HCT116 (cell line): ENCODE results near the gene UNKL. TPM values are rescaled to one million over a fixed set of nuclear protein-coding genes. Genes with fewer than 3 reads are reported as not detected.

Source experiments
- ATAC-seq: fragments of 200-7000 bp; cut with Tn5 transposase; 2 replicates; pipeline ENCODE4 v1.9.1; 2020; ENCODE audit warnings: mild to moderate bottlenecking, moderate library complexity
- BruUV-seq: library from RNA; stranded (reverse); fragments of 400-500 nt; replicated peaks from 2 replicates; lab custom pipeline; 2021; lab: Mats Ljungman, UMichigan
- CTCF ChIA-PET: fragments of 300-600 bp; sonication (Branson Sonifier 250); formaldehyde crosslinking; loops from one replicate; lab custom pipeline; 2021; ENCODE audit warnings: antibody characterized with exemption; lab: Charles Lee
- POLR2A ChIA-PET: fragments of 300-600, 350-600 bp; sonication (Branson Sonifier 250); formaldehyde crosslinking; loops from one replicate; lab custom pipeline; 2021; ENCODE audit warnings: antibody characterized with exemption; lab: Charles Lee
- RAD21 ChIA-PET, 2 experiments: fragments of 300-600 bp; sonication (Branson Sonifier 250); formaldehyde crosslinking; loops; one replicate each; lab custom pipeline; 2023; ENCODE audit warnings: low total read pairs in 2 of 2; ENCODE audit not compliant: uncharacterized antibody in 2 of 2, unreplicated experiment in 2 of 2, low non-redundant PET in 1 of 2; lab: Charles Lee
- DNase-seq: peaks from one replicate; pipeline ENCODE4 v3.0.0-alpha.2; 2010; ENCODE audit warnings: low read depth, low spot score
- H2AFZ ChIP-seq: fragments of 200-600 bp; shearing (Covaris generic), sonication (generic); 2 replicates; pipeline ENCODE4 v1.6.1; 2017; ENCODE audit warnings: low read depth, mixed run types, mixed read lengths, antibody characterized with exemption, low read length; ENCODE audit not compliant: poor library complexity, severe bottlenecking
- H3K27ac ChIP-seq: 2 replicates; pipeline ENCODE4 v1.5.1; 2012; ENCODE audit warnings: low read depth, low read length
- H3K27me3 ChIP-seq: fragments of 200-600 bp; sonication (generic); 2 replicates; pipeline ENCODE4 v1.6.1; 2016; ENCODE audit warnings: mixed run types, low read length, mixed read lengths; ENCODE audit not compliant: insufficient read depth
- H3K36me3 ChIP-seq, 2 experiments: fragments of 200-500 bp in 1 of 2; fragments of 200-600 bp in 1 of 2; sonication (Bioruptor generic) in 1 of 2; sonication (generic) in 1 of 2; 2 replicates each; pipeline versions ENCODE4 v1.5.1 to v1.6.1; 2014 to 2016; ENCODE audit warnings: low read length in 2 of 2, inconsistent platforms in 1 of 2, mixed read lengths in 1 of 2, mixed run types in 1 of 2; ENCODE audit not compliant: insufficient read depth in 2 of 2, control insufficient read depth in 1 of 2
- H3K4me1 ChIP-seq, 2 experiments: fragments of 200-600 bp in 1 of 2; sonication (generic) in 1 of 2; 2 replicates each; pipeline versions ENCODE4 v1.5.1 to v1.6.1; 2012 to 2017; ENCODE audit warnings: low read length in 2 of 2, inconsistent platforms in 1 of 2, mild to moderate bottlenecking in 1 of 2, mixed read lengths in 1 of 2, mixed run types in 1 of 2, moderate library complexity in 1 of 2; ENCODE audit not compliant: insufficient read depth in 2 of 2, control insufficient read depth in 1 of 2
- H3K4me2 ChIP-seq: fragments of 200-600 bp; sonication (generic); 2 replicates; pipeline ENCODE4 v1.6.1; 2017; ENCODE audit warnings: mixed run types, low read length, mixed read lengths
- H3K4me3 ChIP-seq, 2 experiments: fragments of 200-600 bp in 1 of 2; sonication (generic) in 1 of 2; replicated peaks in 1 of 2; 2 replicates each; pipeline ENCODE4 v1.5.1; 2011 to 2016; ENCODE audit warnings: low read length in 2 of 2, control low read depth in 1 of 2, low read depth in 1 of 2, mild to moderate bottlenecking in 1 of 2, mixed read lengths in 1 of 2, mixed run types in 1 of 2
- H3K79me2 ChIP-seq: fragments of 200-600 bp; sonication (generic); 2 replicates; pipeline ENCODE4 v1.6.1; 2017; ENCODE audit warnings: mild to moderate bottlenecking, mixed run types, low read length, moderate library complexity, mixed read lengths; ENCODE audit not compliant: insufficient read depth
- H3K9ac ChIP-seq: fragments of 200-600 bp; sonication (generic); 2 replicates; pipeline ENCODE4 v1.6.1; 2016; ENCODE audit warnings: low read length, mixed read lengths
- H3K9me2 ChIP-seq: fragments of 200-600 bp; sonication (generic), shearing (Covaris generic); 2 replicates; pipeline ENCODE4 v1.6.1; 2017; ENCODE audit warnings: mixed run types, mild to moderate bottlenecking, moderate library complexity; ENCODE audit not compliant: insufficient read depth
- H3K9me3 ChIP-seq, 2 experiments: fragments of 200-500 bp in 1 of 2; fragments of 200-600 bp in 1 of 2; sonication (Bioruptor generic) in 1 of 2; sonication (generic) in 1 of 2; 2 replicates each; pipeline ENCODE4 v1.6.1; 2014 to 2017; ENCODE audit warnings: low read length in 2 of 2, mixed read lengths in 2 of 2, inconsistent platforms in 1 of 2, low read depth in 1 of 2, mild to moderate bottlenecking in 1 of 2, mixed run types in 1 of 2, moderate library complexity in 1 of 2; ENCODE audit not compliant: control insufficient read depth in 1 of 2, insufficient read depth in 1 of 2
- H4K20me1 ChIP-seq: fragments of 200-600 bp; sonication (generic), shearing (Covaris generic); 2 replicates; pipeline ENCODE4 v1.6.1; 2017; ENCODE audit warnings: mixed run types, mild to moderate bottlenecking, moderate library complexity; ENCODE audit not compliant: insufficient read depth
- CEBPB ChIP-seq: IDR thresholded peaks from 2 replicates; pipeline ENCODE4 v1.6.1; 2012; ENCODE audit warnings: low read depth
- EZH2 ChIP-seq: fragments of 200-600 bp; sonication (generic); IDR thresholded peaks from 2 replicates; pipeline ENCODE4 v1.6.1; 2017; ENCODE audit warnings: antibody characterized with exemption, mixed run types
- EZH2phosphoT487 ChIP-seq: fragments of 200-600 bp; IDR thresholded peaks from 2 replicates; pipeline ENCODE4 v1.6.1; 2018; ENCODE audit warnings: antibody characterized with exemption, borderline replicate concordance
- FOSL1 ChIP-seq: IDR thresholded peaks from 2 replicates; pipeline ENCODE4 v1.6.1; 2012; ENCODE audit warnings: low read depth
- JUND ChIP-seq: IDR thresholded peaks from 2 replicates; pipeline ENCODE4 v1.6.1; 2012
- RAD21 ChIP-seq: IDR thresholded peaks from 2 replicates; pipeline ENCODE4 v1.6.1; 2012; ENCODE audit warnings: low read depth, mild to moderate bottlenecking
- SIN3A ChIP-seq: IDR thresholded peaks from 2 replicates; pipeline ENCODE4 v1.6.1; 2012; ENCODE audit warnings: low read depth
- SP1 ChIP-seq: IDR thresholded peaks from 2 replicates; pipeline ENCODE4 v1.6.1; 2012; ENCODE audit warnings: low read depth
- SRF ChIP-seq: IDR thresholded peaks from 2 replicates; pipeline ENCODE4 v1.6.1; 2012; ENCODE audit warnings: low read depth
- YY1 ChIP-seq: IDR thresholded peaks from 2 replicates; pipeline ENCODE4 v1.6.1; 2011; ENCODE audit warnings: low read length, low read depth, moderate library complexity, mild to moderate bottlenecking; ENCODE audit not compliant: insufficient replicate concordance; ENCODE audit errors: extremely low read depth
- intact Hi-C: fragments of 100-400 bp; cut with micrococcal nuclease; formaldehyde crosslinking; loops from 2 replicates; pipeline ENCODE4 v1.10.0; 2022
- total RNA-seq: library from RNA; stranded (reverse); gene quantifications from one replicate; pipeline ENCODE4 v1.2.1, GENCODE V29; 2021; ENCODE audit not compliant: unreplicated experiment
- TF ChIP-seq, protein P1 (sequence below): IDR thresholded peaks from 2 replicates; pipeline ENCODE4 v1.6.1; 2011; ENCODE audit warnings: mild to moderate bottlenecking, low read length, moderate library complexity; ENCODE audit not compliant: insufficient replicate concordance; ENCODE audit errors: extremely low read depth
- TF ChIP-seq, protein P2 (sequence below): IDR thresholded peaks from 2 replicates; pipeline ENCODE4 v1.6.1; 2012; ENCODE audit warnings: low read depth
- TF ChIP-seq, protein P3 (sequence below), 3 experiments: fragments of 200-600 bp in 1 of 3; sonication (generic) in 1 of 3; IDR thresholded peaks in 2 of 3; conservative IDR thresholded peaks in 1 of 3; 2 replicates each; pipeline ENCODE4 v1.5.1; 2012 to 2017; ENCODE audit warnings: low read depth in 2 of 3, low read length in 2 of 3, antibody characterized with exemption in 1 of 3, borderline replicate concordance in 1 of 3, control low read depth in 1 of 3, mild to moderate bottlenecking in 1 of 3, mixed read lengths in 1 of 3, mixed run types in 1 of 3, moderate library complexity in 1 of 3; ENCODE audit not compliant: insufficient read depth in 1 of 3

UNKL gene
- total RNA-seq, 1 experiment from 2014 or later = 24.9 TPM

DNA sequence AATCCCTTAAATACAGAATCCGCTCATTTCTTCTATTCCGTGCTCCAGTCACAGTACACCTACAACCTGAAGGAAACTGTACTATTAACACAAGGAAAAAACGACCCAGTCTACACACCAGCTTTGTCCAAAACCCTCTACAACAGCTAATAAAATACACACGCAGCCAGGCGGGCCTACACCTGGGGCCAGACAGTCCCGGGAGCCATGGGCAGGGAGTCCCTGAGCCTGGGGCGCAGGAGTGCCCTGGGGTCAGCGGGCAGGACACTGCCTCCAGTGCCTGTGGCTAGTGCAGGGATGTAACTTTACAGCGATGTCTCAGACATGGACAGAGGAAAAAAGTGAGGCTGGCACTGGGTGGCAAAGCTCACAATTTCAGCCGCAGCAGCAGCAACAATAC, 34.3 kb downstream of the UNKL start:
- H3K36me3 ChIP-seq = peaks cover 0 to 6% of the 10 kb centered on the region in 2 experiments; a peak in 1 of 4 replicates
- peak overlapping the region; percentile 58 for H3K27ac ChIP-seq
- DNase-seq = no peak
- intact Hi-C loops = no loop called here
- peaks cover 34% of the 10 kb centered on the region for H3K79me2 ChIP-seq
- no peaks in the 10 kb centered on the region for H3K9me2 ChIP-seq
- H3K9me3 ChIP-seq = no peaks in the 10 kb centered on the region
- no TSS peak for BruUV-seq
- RAD21 ChIA-PET = no interaction called here
- ATAC-seq = no peak
- H3K4me1 ChIP-seq = peaks cover 12 to 19% of the 10 kb centered on the region in 2 experiments
- peak overlapping the region; percentile 38 for H2AFZ ChIP-seq
- no peak for TF ChIP-seq CEBPB
- TF ChIP-seq, protein P1, sequence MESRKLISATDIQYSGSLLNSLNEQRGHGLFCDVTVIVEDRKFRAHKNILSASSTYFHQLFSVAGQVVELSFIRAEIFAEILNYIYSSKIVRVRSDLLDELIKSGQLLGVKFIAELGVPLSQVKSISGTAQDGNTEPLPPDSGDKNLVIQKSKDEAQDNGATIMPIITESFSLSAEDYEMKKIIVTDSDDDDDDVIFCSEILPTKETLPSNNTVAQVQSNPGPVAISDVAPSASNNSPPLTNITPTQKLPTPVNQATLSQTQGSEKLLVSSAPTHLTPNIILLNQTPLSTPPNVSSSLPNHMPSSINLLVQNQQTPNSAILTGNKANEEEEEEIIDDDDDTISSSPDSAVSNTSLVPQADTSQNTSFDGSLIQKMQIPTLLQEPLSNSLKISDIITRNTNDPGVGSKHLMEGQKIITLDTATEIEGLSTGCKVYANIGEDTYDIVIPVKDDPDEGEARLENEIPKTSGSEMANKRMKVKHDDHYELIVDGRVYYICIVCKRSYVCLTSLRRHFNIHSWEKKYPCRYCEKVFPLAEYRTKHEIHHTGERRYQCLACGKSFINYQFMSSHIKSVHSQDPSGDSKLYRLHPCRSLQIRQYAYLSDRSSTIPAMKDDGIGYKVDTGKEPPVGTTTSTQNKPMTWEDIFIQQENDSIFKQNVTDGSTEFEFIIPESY = no peak
- no peak for TF ChIP-seq SIN3A
- TF ChIP-seq RAD21 = no peak
- no peak for TF ChIP-seq EZH2
- no peak for TF ChIP-seq YY1
- TF ChIP-seq SP1 = no peak
- TF ChIP-seq, protein P2, sequence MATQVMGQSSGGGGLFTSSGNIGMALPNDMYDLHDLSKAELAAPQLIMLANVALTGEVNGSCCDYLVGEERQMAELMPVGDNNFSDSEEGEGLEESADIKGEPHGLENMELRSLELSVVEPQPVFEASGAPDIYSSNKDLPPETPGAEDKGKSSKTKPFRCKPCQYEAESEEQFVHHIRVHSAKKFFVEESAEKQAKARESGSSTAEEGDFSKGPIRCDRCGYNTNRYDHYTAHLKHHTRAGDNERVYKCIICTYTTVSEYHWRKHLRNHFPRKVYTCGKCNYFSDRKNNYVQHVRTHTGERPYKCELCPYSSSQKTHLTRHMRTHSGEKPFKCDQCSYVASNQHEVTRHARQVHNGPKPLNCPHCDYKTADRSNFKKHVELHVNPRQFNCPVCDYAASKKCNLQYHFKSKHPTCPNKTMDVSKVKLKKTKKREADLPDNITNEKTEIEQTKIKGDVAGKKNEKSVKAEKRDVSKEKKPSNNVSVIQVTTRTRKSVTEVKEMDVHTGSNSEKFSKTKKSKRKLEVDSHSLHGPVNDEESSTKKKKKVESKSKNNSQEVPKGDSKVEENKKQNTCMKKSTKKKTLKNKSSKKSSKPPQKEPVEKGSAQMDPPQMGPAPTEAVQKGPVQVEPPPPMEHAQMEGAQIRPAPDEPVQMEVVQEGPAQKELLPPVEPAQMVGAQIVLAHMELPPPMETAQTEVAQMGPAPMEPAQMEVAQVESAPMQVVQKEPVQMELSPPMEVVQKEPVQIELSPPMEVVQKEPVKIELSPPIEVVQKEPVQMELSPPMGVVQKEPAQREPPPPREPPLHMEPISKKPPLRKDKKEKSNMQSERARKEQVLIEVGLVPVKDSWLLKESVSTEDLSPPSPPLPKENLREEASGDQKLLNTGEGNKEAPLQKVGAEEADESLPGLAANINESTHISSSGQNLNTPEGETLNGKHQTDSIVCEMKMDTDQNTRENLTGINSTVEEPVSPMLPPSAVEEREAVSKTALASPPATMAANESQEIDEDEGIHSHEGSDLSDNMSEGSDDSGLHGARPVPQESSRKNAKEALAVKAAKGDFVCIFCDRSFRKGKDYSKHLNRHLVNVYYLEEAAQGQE = no peak
- no peak for TF ChIP-seq EZH2phosphoT487
- no peak for TF ChIP-seq JUND
- TF ChIP-seq SRF = no peak
- no peak for TF ChIP-seq FOSL1
- TF ChIP-seq, protein P3, sequence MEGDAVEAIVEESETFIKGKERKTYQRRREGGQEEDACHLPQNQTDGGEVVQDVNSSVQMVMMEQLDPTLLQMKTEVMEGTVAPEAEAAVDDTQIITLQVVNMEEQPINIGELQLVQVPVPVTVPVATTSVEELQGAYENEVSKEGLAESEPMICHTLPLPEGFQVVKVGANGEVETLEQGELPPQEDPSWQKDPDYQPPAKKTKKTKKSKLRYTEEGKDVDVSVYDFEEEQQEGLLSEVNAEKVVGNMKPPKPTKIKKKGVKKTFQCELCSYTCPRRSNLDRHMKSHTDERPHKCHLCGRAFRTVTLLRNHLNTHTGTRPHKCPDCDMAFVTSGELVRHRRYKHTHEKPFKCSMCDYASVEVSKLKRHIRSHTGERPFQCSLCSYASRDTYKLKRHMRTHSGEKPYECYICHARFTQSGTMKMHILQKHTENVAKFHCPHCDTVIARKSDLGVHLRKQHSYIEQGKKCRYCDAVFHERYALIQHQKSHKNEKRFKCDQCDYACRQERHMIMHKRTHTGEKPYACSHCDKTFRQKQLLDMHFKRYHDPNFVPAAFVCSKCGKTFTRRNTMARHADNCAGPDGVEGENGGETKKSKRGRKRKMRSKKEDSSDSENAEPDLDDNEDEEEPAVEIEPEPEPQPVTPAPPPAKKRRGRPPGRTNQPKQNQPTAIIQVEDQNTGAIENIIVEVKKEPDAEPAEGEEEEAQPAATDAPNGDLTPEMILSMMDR (IDR thresholded peaks at IDR 0.05 in 2 of 3, conservative IDR thresholded peaks at IDR 0.05 in 1 of 3; ENCODE audit: borderline replicate concordance in 1 of 3, insufficient read depth in 1 of 3, low read depth in 2 of 3, low read length in 2 of 3) = no peak
- H3K4me2 ChIP-seq = peak overlapping the region; percentile 98
- POLR2A ChIA-PET = interaction anchor here (0.9 kb wide), 1 partner anchor 40 kb away, joined by 3 read pairs; the partner anchor contains the start of gene UQCC4
- H3K9ac ChIP-seq = peak overlapping the region; percentile 100
- CTCF ChIA-PET = interaction anchor here (0.7 to 1.8 kb wide), 4 partner anchors 11 to 48 kb away, joined by 3 to 6 read pairs (median 4); no protein-coding TSS in a partner anchor
- H3K27me3 ChIP-seq = no peaks in the 10 kb centered on the region
- peak overlapping the region; percentile 42 to 89; a peak in 3 of 4 replicates for H3K4me3 ChIP-seq
- no peaks in the 10 kb centered on the region for H4K20me1 ChIP-seq
